ENCODE measurements around the gene SLC25A39.

The SLC25A39 gene

GRCh38 chr17:44273607-44274006 is 51.0 kb downstream of the SLC25A39 start:
- no peak for DNase-seq

GRCh38 chr17:44272954-44273353 is 51.7 kb downstream of the SLC25A39 start:
- no peak for DNase-seq

GRCh38 chr17:44272321-44272951 is 52.2 kb downstream of the SLC25A39 start:
- no peak for DNase-seq

All from T-helper 1 cell (primary cell).